HEK293 (cell line): ENCODE results near the gene MAPK12.

Source experiments
- CTCF ChIA-PET: fragments of 350-600 bp; formaldehyde crosslinking; extraction: SDS; loops from one replicate; lab custom pipeline; 2021; ENCODE audit warnings: antibody characterized with exemption; lab: Yijun Ruan, JAX
- POLR2A ChIA-PET: fragments of 300-600 bp; formaldehyde crosslinking; extraction: SDS; loops from one replicate; lab custom pipeline; 2020; ENCODE audit warnings: antibody characterized with exemption, inconsistent platforms; lab: Yijun Ruan, JAX
- H3K27ac ChIP-seq: fragments of 200-500 bp; sonication (Bioruptor generic); 2 replicates; pipeline ENCODE4 v1.5.1; 2014; ENCODE audit warnings: low read depth, low read length, control low read depth, inconsistent platforms; ENCODE audit errors: extremely low read depth
- H3K36me3 ChIP-seq, 2 experiments: fragments of 200-500 bp in 1 of 2; sonication (Bioruptor generic) in 1 of 2; 1 replicate in 1 of 2; 2 replicates in 1 of 2; pipeline ENCODE4 v1.5.1; 2014 to 2017; ENCODE audit warnings: inconsistent platforms in 2 of 2, low read length in 2 of 2; ENCODE audit not compliant: control insufficient read depth in 2 of 2, insufficient read depth in 1 of 2
- H3K4me1 ChIP-seq: fragments of 200-500 bp; sonication (Bioruptor generic); 2 replicates; pipeline ENCODE4 v1.5.1; 2014; ENCODE audit warnings: mild to moderate bottlenecking, low read length, inconsistent platforms; ENCODE audit not compliant: control insufficient read depth, insufficient read depth
- H3K4me3 ChIP-seq: 2 replicates; pipeline ENCODE4 v1.5.1; 2011; ENCODE audit warnings: low read depth, mild to moderate bottlenecking, control low read depth, low read length, moderate library complexity
- H3K9me3 ChIP-seq: fragments of 200-500 bp; sonication (Bioruptor generic); 2 replicates; pipeline ENCODE4 v1.5.1; 2014; ENCODE audit warnings: low read depth, low read length, inconsistent platforms; ENCODE audit not compliant: control insufficient read depth, insufficient read depth
- HIC1 ChIP-seq: fragments of 450-650 bp; formaldehyde crosslinking; IDR thresholded peaks from 2 replicates; pipeline ENCODE4 v1.5.1; 2016; ENCODE audit warnings: missing biosample characterization, missing genetic modification characterization
- MEIS1 ChIP-seq: sonication (generic); formaldehyde crosslinking; IDR thresholded peaks from 2 replicates; pipeline ENCODE4 v1.8.1; 2022; ENCODE audit warnings: missing genetic modification reagents, mild to moderate bottlenecking, borderline replicate concordance
- PATZ1 ChIP-seq: fragments of 450-650 bp; formaldehyde crosslinking; IDR thresholded peaks from 2 replicates; pipeline ENCODE4 v1.5.1; 2016; ENCODE audit warnings: missing biosample characterization, missing genetic modification characterization
- PRDM10 ChIP-seq: fragments of 450-650 bp; formaldehyde crosslinking; IDR thresholded peaks from 2 replicates; pipeline ENCODE4 v1.5.1; 2016; ENCODE audit warnings: missing biosample characterization, missing genetic modification characterization
- TCF7L2 ChIP-seq: IDR thresholded peaks from 2 replicates; pipeline ENCODE4 v1.6.1; 2011; ENCODE audit warnings: low read depth, mild to moderate bottlenecking, inconsistent platforms, low read length, moderate library complexity, borderline replicate concordance
- ZBTB10 ChIP-seq: fragments of 450-650 bp; formaldehyde crosslinking; IDR thresholded peaks from 2 replicates; pipeline ENCODE4 v1.5.1; 2016; ENCODE audit warnings: missing biosample characterization, missing genetic modification characterization
- ZBTB20 ChIP-seq: fragments of 450-650 bp; formaldehyde crosslinking; IDR thresholded peaks from 2 replicates; pipeline ENCODE4 v1.5.1; 2016; ENCODE audit warnings: missing biosample characterization, missing genetic modification characterization
- ZBTB8A ChIP-seq: fragments of 450-650 bp; formaldehyde crosslinking; IDR thresholded peaks from 2 replicates; pipeline ENCODE4 v1.5.1; 2016; ENCODE audit warnings: missing biosample characterization, missing genetic modification characterization
- ZFHX2 ChIP-seq: fragments of 450-650 bp; formaldehyde crosslinking; conservative IDR thresholded peaks from 2 replicates; pipeline ENCODE4 v1.5.1; 2016; ENCODE audit warnings: missing biosample characterization, missing genetic modification characterization
- ZIC2 ChIP-seq: fragments of 450-650 bp; formaldehyde crosslinking; IDR thresholded peaks from 2 replicates; pipeline ENCODE4 v1.5.1; 2016; ENCODE audit warnings: missing biosample characterization, missing genetic modification characterization
- ZNF148 ChIP-seq: fragments of 450-650 bp; formaldehyde crosslinking; IDR thresholded peaks from 2 replicates; pipeline ENCODE4 v1.5.0; 2017; ENCODE audit warnings: missing biosample characterization, missing genetic modification characterization, borderline replicate concordance
- ZNF26 ChIP-seq: fragments of 450-650 bp; formaldehyde crosslinking; IDR thresholded peaks from 2 replicates; pipeline ENCODE4 v1.5.1; 2016; ENCODE audit warnings: missing biosample characterization, missing genetic modification characterization
- ZNF311 ChIP-seq: fragments of 450-650 bp; formaldehyde crosslinking; IDR thresholded peaks from 2 replicates; pipeline ENCODE4 v1.5.1; 2017; ENCODE audit warnings: missing biosample characterization, missing genetic modification characterization, borderline replicate concordance
- ZNF473 ChIP-seq: fragments of 450-650 bp; formaldehyde crosslinking; IDR thresholded peaks from 2 replicates; pipeline ENCODE4 v1.5.1; 2017; ENCODE audit warnings: missing biosample characterization, missing genetic modification characterization
- ZNF555 ChIP-seq: fragments of 450-650 bp; formaldehyde crosslinking; conservative IDR thresholded peaks from 2 replicates; pipeline ENCODE4 v1.5.1; 2017; ENCODE audit warnings: missing biosample characterization, mild to moderate bottlenecking, missing genetic modification characterization, inconsistent platforms

MAPK12 gene

GRCh38 chr22:50307890-50308596 is 46.6 kb upstream of the MAPK12 start (continued):
- TF ChIP-seq PRDM10 (tag by site-specific recombination) (no peak), ZBTB10 (peak; percentile 84), ZNF148 (tag by site-specific recombination) (no peak), HIC1 (tag by site-specific recombination) (peak; percentile 71)

- H3K27ac ChIP-seq = peak within 1 kb of the TSS; percentile 98
- H3K4me3 ChIP-seq = peak within 1 kb of the TSS; percentile 89
- peaks cover 0 to 28% of the 10 kb centered on the region in 2 experiments; a peak in 1 of 3 replicates for H3K36me3 ChIP-seq
- ChIA-PET POLR2A (interaction anchor here (0.6 to 4.7 kb wide), 24 partner anchors 9 to 345 kb away, joined by 3 to 37 read pairs (median 5); partner anchors contain the start of genes DENND6B, HDAC10, LMF2 and MAPK12), CTCF (interaction anchor here (0.6 to 2.5 kb wide), 9 partner anchors 10 to 67 kb away, joined by 3 to 18 read pairs (median 4); no protein-coding TSS in a partner anchor)
- H3K4me1 ChIP-seq = peaks cover 21% of the 10 kb centered on the region
- no peaks in the 10 kb centered on the region for H3K9me3 ChIP-seq
- TF ChIP-seq ZFHX2 (0 out of 2 replicates have a peak, but pooled peaks have one; percentile 8), ZBTB20 (tag by site-specific recombination) (peak; percentile 65), ZNF311 (tag by site-specific recombination) (no peak), ZNF473 (tag by site-specific recombination) (no peak), PATZ1 (peak; percentile 51), ZBTB8A (tag by site-specific recombination) (no peak; the same call in 1 of the 2 replicates), ZNF555 (tag by site-specific recombination) (no peak), TCF7L2 (no peak), ZNF26 (tag by site-specific recombination) (no peak), MEIS1 (CRISPR knock-in tag) (0 out of 2 replicates have a peak, but pooled peaks have one; percentile 24), ZIC2 (peak; percentile 7; the same call in 1 of the 2 replicates)
Observed at GRCh38 chr22:50306753-50307749, 45.6 kb upstream of the MAPK12 start, which contains the start of gene PLXNB2. Gene PLXNB2 (minus strand): TSS chr22:50307646. CDS start chr22:50290584, 17,062 bp downstream.
